C4-2B (cell line): ENCODE data around the gene HGS.

ENCODE experiments used
- ZFX ChIP-seq: fragments of 450-650 bp; IDR thresholded peaks from 2 replicates; pipeline ENCODE4 v1.6.1; 2017
- TF ChIP-seq, protein P1 (sequence below): fragments of 450-650 bp; conservative IDR thresholded peaks from 2 replicates; pipeline ENCODE4 v1.5.1; 2017; ENCODE audit warnings: mild to moderate bottlenecking

GRCh38 chr17:81647640-81648012, 36.2 kb upstream of the HGS start:
- TF ChIP-seq, protein P1, sequence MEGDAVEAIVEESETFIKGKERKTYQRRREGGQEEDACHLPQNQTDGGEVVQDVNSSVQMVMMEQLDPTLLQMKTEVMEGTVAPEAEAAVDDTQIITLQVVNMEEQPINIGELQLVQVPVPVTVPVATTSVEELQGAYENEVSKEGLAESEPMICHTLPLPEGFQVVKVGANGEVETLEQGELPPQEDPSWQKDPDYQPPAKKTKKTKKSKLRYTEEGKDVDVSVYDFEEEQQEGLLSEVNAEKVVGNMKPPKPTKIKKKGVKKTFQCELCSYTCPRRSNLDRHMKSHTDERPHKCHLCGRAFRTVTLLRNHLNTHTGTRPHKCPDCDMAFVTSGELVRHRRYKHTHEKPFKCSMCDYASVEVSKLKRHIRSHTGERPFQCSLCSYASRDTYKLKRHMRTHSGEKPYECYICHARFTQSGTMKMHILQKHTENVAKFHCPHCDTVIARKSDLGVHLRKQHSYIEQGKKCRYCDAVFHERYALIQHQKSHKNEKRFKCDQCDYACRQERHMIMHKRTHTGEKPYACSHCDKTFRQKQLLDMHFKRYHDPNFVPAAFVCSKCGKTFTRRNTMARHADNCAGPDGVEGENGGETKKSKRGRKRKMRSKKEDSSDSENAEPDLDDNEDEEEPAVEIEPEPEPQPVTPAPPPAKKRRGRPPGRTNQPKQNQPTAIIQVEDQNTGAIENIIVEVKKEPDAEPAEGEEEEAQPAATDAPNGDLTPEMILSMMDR = no peak
- no peak for TF ChIP-seq ZFX
